K562 (cell line): ENCODE measurements around the gene RIN3. TPM values are rescaled to one million over a fixed set of nuclear protein-coding genes. Genes with fewer than 3 reads are reported as not detected.
A peak's percentile ranks its signal among the peaks of the same experiment; 100 is the strongest.

Source experiments
- ATAC-seq: fragments of 200-7000 bp; cut with Tn5 transposase; 3 replicates; pipeline ENCODE4 v1.9.1; 2020; ENCODE audit warnings: moderate library complexity
- BruUV-seq: library from RNA; stranded (reverse); fragments of 400-500 nt; replicated peaks from 2 replicates; lab custom pipeline; 2021; lab: Mats Ljungman, UMichigan
- CTCF ChIA-PET: fragments of 300-600 bp; formaldehyde crosslinking; extraction: SDS; loops from one replicate; lab custom pipeline; 2021; ENCODE audit warnings: low intra/inter-chr PET ratio; lab: Yijun Ruan, JAX
- POLR2A ChIA-PET: fragments of 300-600, 350-650 bp; sonication (Branson Sonifier 250); formaldehyde crosslinking; extraction: SDS; loops from one replicate; lab custom pipeline; 2021; ENCODE audit warnings: antibody characterized with exemption, inconsistent platforms; lab: Yijun Ruan, JAX
- DNase-seq, 4 experiments: peaks; one replicate each; pipeline versions ENCODE4 v3.0.0 to v3.0.0-alpha.2; 2011 to 2018; ENCODE audit warnings: low spot score in 3 of 4, mixed read lengths in 3 of 4; ENCODE audit errors: extremely low read depth in 1 of 4
- FAIRE-seq: peaks from 2 replicates; lab custom pipeline; 2011; peaks lifted over from hg19 to GRCh38; lab: Jason Lieb, UNC
- H2AFZ ChIP-seq: 2 replicates; pipeline ENCODE4 v1.6.0; 2011; ENCODE audit warnings: low read depth, low read length, control low read depth, inconsistent platforms
- H3K27ac ChIP-seq: fragments of 200-600 bp; 3 replicates; pipeline ENCODE4 v1.8.0; 2011; ENCODE audit warnings: low read depth, mild to moderate bottlenecking, control low read depth, inconsistent platforms, low read length, moderate library complexity, mixed read lengths; ENCODE audit errors: extremely low read depth
- H3K27me3 ChIP-seq, 2 experiments: fragments of 300-600 bp in 1 of 2; 2 replicates in 1 of 2; 3 replicates in 1 of 2; pipeline versions ENCODE4 v1.6.0 to v1.8.0; 2011; ENCODE audit warnings: inconsistent platforms in 2 of 2, low read length in 2 of 2, mild to moderate bottlenecking in 1 of 2, mixed read lengths in 1 of 2, moderate library complexity in 1 of 2; ENCODE audit not compliant: control insufficient read depth in 2 of 2, insufficient read depth in 2 of 2
- H3K36me3 ChIP-seq: fragments of 300-600 bp; 3 replicates; pipeline ENCODE4 v1.8.0; 2011; ENCODE audit warnings: mild to moderate bottlenecking, low read length, inconsistent platforms; ENCODE audit not compliant: control insufficient read depth, insufficient read depth
- H3K4me1 ChIP-seq, 2 experiments: fragments of 200-600 bp in 1 of 2; replicated peaks in 1 of 2; 2 replicates in 1 of 2; 3 replicates in 1 of 2; pipeline versions ENCODE4 v1.5.1 to v1.8.0; 2011; ENCODE audit warnings: inconsistent platforms in 2 of 2, low read length in 2 of 2, mild to moderate bottlenecking in 1 of 2, mixed read lengths in 1 of 2, moderate library complexity in 1 of 2; ENCODE audit not compliant: control insufficient read depth in 2 of 2, insufficient read depth in 2 of 2
- H3K4me2 ChIP-seq: 2 replicates; pipeline ENCODE4 v1.6.1; 2011; ENCODE audit warnings: low read length, control low read depth, inconsistent platforms, mixed read lengths; ENCODE audit not compliant: insufficient read depth
- H3K4me3 ChIP-seq: fragments of 200-600 bp; sonication (generic), shearing (Covaris generic); 2 replicates; pipeline ENCODE4 v1.5.1; 2016; ENCODE audit warnings: control low read depth, inconsistent platforms
- H3K79me2 ChIP-seq: fragments of 200-600 bp; 3 replicates; pipeline ENCODE4 v1.8.0; 2011; ENCODE audit warnings: low read length, inconsistent platforms; ENCODE audit not compliant: control insufficient read depth, insufficient read depth
- H3K9ac ChIP-seq, 2 experiments: 2 replicates each; pipeline versions ENCODE4 v1.6.0 to v1.6.1; 2011; ENCODE audit warnings: low read depth in 2 of 2, low read length in 2 of 2, control low read depth in 1 of 2, inconsistent platforms in 1 of 2, mild to moderate bottlenecking in 1 of 2, mixed read lengths in 1 of 2; ENCODE audit not compliant: insufficient read depth in 1 of 2
- H3K9me1 ChIP-seq: one replicate; pipeline ENCODE4 v1.6.0; 2011; ENCODE audit warnings: inconsistent platforms, mild to moderate bottlenecking, low read length, moderate library complexity; ENCODE audit not compliant: control insufficient read depth, insufficient read depth
- H3K9me3 ChIP-seq: replicated peaks from 2 replicates; pipeline ENCODE4 v1.5.1; 2011; ENCODE audit warnings: low read depth, low read length, inconsistent platforms; ENCODE audit not compliant: control insufficient read depth, insufficient read depth
- H4K20me1 ChIP-seq: replicated peaks from 2 replicates; pipeline ENCODE4 v1.6.1; 2011; ENCODE audit warnings: low read length, inconsistent platforms, mixed read lengths; ENCODE audit not compliant: control insufficient read depth, insufficient read depth
- ARID3B ChIP-seq: fragments of 250-450 bp; sonication (Bioruptor Pico); IDR thresholded peaks from 2 replicates; pipeline ENCODE4 v1.4.0; 2020; ENCODE audit warnings: borderline replicate concordance
- ATF3 ChIP-seq, 2 experiments: fragments of 450-650 bp in 1 of 2; sonication (generic) in 1 of 2; formaldehyde crosslinking in 1 of 2; IDR thresholded peaks in 1 of 2; conservative IDR thresholded peaks in 1 of 2; 2 replicates each; pipeline versions ENCODE4 v1.6.1 to v1.8.1; 2016 to 2023; ENCODE audit warnings: mild to moderate bottlenecking in 2 of 2, moderate library complexity in 2 of 2, inconsistent platforms in 1 of 2, missing genetic modification reagents in 1 of 2
- BCL6 ChIP-seq: fragments of 250-450 bp; sonication (Bioruptor Pico); IDR thresholded peaks from 2 replicates; pipeline ENCODE4 v1.4.0; 2020
- ELK3 ChIP-seq: fragments of 450-650 bp; formaldehyde crosslinking; IDR thresholded peaks from 2 replicates; pipeline ENCODE4 v1.4.0; 2020; ENCODE audit warnings: mild to moderate bottlenecking
- HNRNPK ChIP-seq: fragments of 200-400 bp; formaldehyde crosslinking; IDR thresholded peaks from one replicate; pipeline ENCODE4 v1.6.1; 2018; ENCODE audit warnings: mild to moderate bottlenecking, low read depth, low read length; ENCODE audit not compliant: poor library complexity, severe bottlenecking
- KAT7 ChIP-seq: sonication (generic); formaldehyde crosslinking; IDR thresholded peaks from 2 replicates; pipeline ENCODE4 v1.8.0; 2022; ENCODE audit warnings: missing genetic modification reagents, mild to moderate bottlenecking, borderline replicate concordance
- KLF6 ChIP-seq: fragments of 250-450 bp; sonication (Bioruptor Pico); IDR thresholded peaks from 2 replicates; pipeline ENCODE4 v1.4.0; 2020; ENCODE audit warnings: mild to moderate bottlenecking, moderate library complexity, borderline replicate concordance
- RREB1 ChIP-seq: fragments of 250-450 bp; sonication (Bioruptor Pico); IDR thresholded peaks from 2 replicates; pipeline ENCODE4 v1.4.0; 2020
- XRCC5 ChIP-seq: fragments of 200-400 bp; formaldehyde crosslinking; IDR thresholded peaks from 2 replicates; pipeline ENCODE4 v1.6.1; 2017; ENCODE audit warnings: low read depth, mild to moderate bottlenecking, low read length
- ZNF699 ChIP-seq: fragments of 250-450 bp; sonication (Bioruptor Pico); IDR thresholded peaks from 2 replicates; pipeline ENCODE4 v1.8.0; 2021; ENCODE audit warnings: mild to moderate bottlenecking, moderate library complexity; ENCODE audit not compliant: insufficient replicate concordance
- WGBS: fragments of 100-300 bp; shearing (Covaris generic); methylation state at CpG from one replicate; pipeline ENCODE4 v1.1.6; 2016; ENCODE audit warnings: low coverage, mixed read lengths; ENCODE audit not compliant: insufficient coverage; ENCODE audit errors: missing lambda C conversion rate; 5-methylcytosine and 5-hydroxymethylcytosine counted together
- in situ Hi-C: fragments of 300-500 bp; cut with MboI; formaldehyde crosslinking; loops from 4 replicates; pipeline ENCODE4 v1.15.0; 2018; ENCODE audit warnings: inconsistent platforms, mixed read lengths
- intact Hi-C: fragments of 100-400 bp; cut with micrococcal nuclease; formaldehyde crosslinking; loops from 2 replicates; pipeline ENCODE4 v1.14.2; 2022
- polyA plus RNA-seq, 8 experiments: library from polyadenylated mRNA; depleted of rRNA in 4 of 8; stranded (reverse) in 5 of 8; unstranded in 3 of 8; fragments of >200 nt; fragmentation: Nextera tagmentation in 2 of 8; fragmentation: Illumina TruSeq in 1 of 8; extraction: Ambion mirVana in 2 of 8; extraction: Trizol in 1 of 8; gene quantifications; 2 replicates each; pipeline versions ENCODE4 v1.2.1 to v1.2.3, GENCODE V29; 2011 to 2014; ENCODE audit warnings: inconsistent platforms in 1 of 8, missing spikeins in 1 of 8
- total RNA-seq, 7 experiments: library from RNA; depleted of rRNA in 6 of 7; stranded (reverse); fragments of >200 nt in 6 of 7; fragmentation: Illumina TruSeq in 2 of 7; extraction: Trizol in 2 of 7; gene quantifications; 2 replicates each; pipeline versions ENCODE4 v1.2.1 to v1.2.3, GENCODE V29; 2011 to 2021; ENCODE audit warnings: low replicate concordance in 1 of 7

RIN3 gene
- total and polyA plus RNA-seq, 9 of the 15 experiments (the other 6 are each of a cell fraction or from before 2014, with no cell fraction given), result 0.01 to 0.49 (median 0.08) TPM; not detected in 5

GRCh38 chr14:92560106-92560865 lies 46.7 kb downstream of the RIN3 start:
- in situ Hi-C loops, result no loop called here
- TF ChIP-seq ARID3B (CRISPR knock-in tag) (no peak), KAT7 (CRISPR knock-in tag) (no peak), RREB1 (CRISPR knock-in tag) (no peak), ATF3 (IDR thresholded peaks at IDR 0.05) (peak; percentile 35; the same call in 1 of the 2 replicates), ATF3 (CRISPR knock-in tag; conservative IDR thresholded peaks at IDR 0.05) (no peak), ELK3 (CRISPR knock-in tag) (no peak), HNRNPK (no peak), KLF6 (CRISPR knock-in tag) (no peak), BCL6 (no peak), ZNF699 (CRISPR knock-in tag) (no peak), XRCC5 (no peak)

More at GRCh38 chr14:92560106-92560865, 46.7 kb downstream of the RIN3 start:
- BruUV-seq, result no TSS peak
- no peak for FAIRE-seq
- Histone ChIP-seq H3K27ac (no peak overlapping the region), H3K4me3 (no peak overlapping the region), H4K20me1 (no peaks in the 10 kb centered on the region), H2AFZ (no peak overlapping the region), H3K9me1 (no peaks in the 10 kb centered on the region), H3K4me1 (no peaks in the 10 kb centered on the region), H3K27me3 (peaks cover 0 to 6% of the 10 kb centered on the region in 2 experiments; a peak in 2 of 5 replicates), H3K79me2 (no peaks in the 10 kb centered on the region), H3K36me3 (no peaks in the 10 kb centered on the region), H3K9ac (no peak overlapping the region), H3K4me2 (no peak overlapping the region), H3K9me3 (no peaks in the 10 kb centered on the region)
- ChIA-PET CTCF (no interaction called here), POLR2A (no interaction called here)
- intact Hi-C loops, result no loop called here
- ATAC-seq, result no peak
- WGBS, result 12% methylated on average over 13 of the region's 15 CpGs
- no peak for DNase-seq
